MCF 10A (cell line): ENCODE results near the gene PDCD7. TPM values are rescaled to one million over a fixed set of nuclear protein-coding genes. Genes with fewer than 3 reads are reported as not detected.
"Not testable (repeated sequence)": the region's sequence is repeated elsewhere in the genome, so short reads cannot be mapped to it uniquely, and the experiment has no call there.

Experiments
- BruUV-seq: library from RNA; stranded (reverse); fragments of 400-500 nt; replicated peaks from 2 replicates; lab custom pipeline; 2021; lab: Mats Ljungman, UMichigan
- CTCF ChIA-PET: fragments of 300-600 bp; sonication (Branson Sonifier 250); formaldehyde crosslinking; extraction: SDS; loops from one replicate; lab custom pipeline; 2021; ENCODE audit warnings: antibody characterized with exemption, inconsistent platforms; lab: Yijun Ruan, JAX
- POLR2A ChIA-PET: fragments of 300-600, 350-650 bp; sonication (Branson Sonifier 250); formaldehyde crosslinking; extraction: SDS; loops from one replicate; lab custom pipeline; 2020; ENCODE audit warnings: antibody characterized with exemption, inconsistent platforms; lab: Yijun Ruan, JAX
- DNase-seq: peaks from one replicate; pipeline ENCODE4 v3.0.0-alpha.2; 2018; ENCODE audit not compliant: unreplicated experiment
- H3K27ac Mint-ChIP-seq: one replicate; pipeline ENCODE4 v1.8.0; 2022; ENCODE audit warnings: mild to moderate bottlenecking, low read depth, mixed read lengths; ENCODE audit not compliant: unreplicated experiment
- H3K27me3 Mint-ChIP-seq: one replicate; pipeline ENCODE4 v1.8.0; 2022; ENCODE audit warnings: mixed read lengths; ENCODE audit not compliant: insufficient read depth, unreplicated experiment
- H3K36me3 Mint-ChIP-seq: one replicate; pipeline ENCODE4 v1.8.0; 2022; ENCODE audit warnings: mild to moderate bottlenecking, moderate library complexity, mixed read lengths; ENCODE audit not compliant: insufficient read depth, unreplicated experiment
- H3K4me1 Mint-ChIP-seq: one replicate; pipeline ENCODE4 v1.8.0; 2022; ENCODE audit warnings: mixed read lengths; ENCODE audit not compliant: insufficient read depth, unreplicated experiment
- H3K4me3 Mint-ChIP-seq: one replicate; pipeline ENCODE4 v1.8.0; 2022; ENCODE audit warnings: mild to moderate bottlenecking, moderate library complexity, mixed read lengths; ENCODE audit not compliant: unreplicated experiment
- H3K9me3 Mint-ChIP-seq: one replicate; pipeline ENCODE4 v1.8.0; 2022; ENCODE audit warnings: mixed read lengths; ENCODE audit not compliant: unreplicated experiment
- intact Hi-C: fragments of 100-400 bp; cut with micrococcal nuclease; formaldehyde crosslinking; loops from 2 replicates; pipeline ENCODE4 v1.14.1; 2022
- total RNA-seq: library from RNA; stranded (reverse); gene quantifications from 2 replicates; pipeline ENCODE4 v1.2.3, GENCODE V29; 2022
- TF ChIP-seq, protein P1 (sequence below): fragments of 200-600 bp; IDR thresholded peaks from one replicate; pipeline ENCODE4 v1.8.0; 2022; ENCODE audit warnings: antibody characterized with exemption, mild to moderate bottlenecking; ENCODE audit not compliant: unreplicated experiment

The PDCD7 gene
- total RNA-seq, 1 experiment from 2014 or later, result 26.3 TPM

DNA sequence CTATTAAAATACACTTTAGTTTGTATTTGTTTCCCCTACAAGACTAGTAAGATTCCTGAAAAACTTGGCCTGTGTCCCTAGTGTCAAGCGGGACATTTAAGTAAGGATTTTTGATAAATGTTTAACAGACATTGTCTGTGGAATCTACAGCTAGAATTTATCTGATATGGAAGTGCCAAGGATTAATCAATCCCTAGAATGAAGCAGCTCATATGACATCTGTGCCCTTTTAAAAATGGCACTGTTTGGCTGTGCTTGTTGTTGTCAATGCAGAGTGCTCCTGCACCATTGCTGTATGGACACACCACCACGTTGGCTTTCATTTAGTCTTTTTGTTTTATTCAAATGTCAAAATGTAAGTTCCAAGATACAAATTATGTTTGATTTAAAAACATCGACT, 14.3 kb upstream of the PDCD7 start:
- intact Hi-C loops, result no loop called here
- TF ChIP-seq, protein P1, sequence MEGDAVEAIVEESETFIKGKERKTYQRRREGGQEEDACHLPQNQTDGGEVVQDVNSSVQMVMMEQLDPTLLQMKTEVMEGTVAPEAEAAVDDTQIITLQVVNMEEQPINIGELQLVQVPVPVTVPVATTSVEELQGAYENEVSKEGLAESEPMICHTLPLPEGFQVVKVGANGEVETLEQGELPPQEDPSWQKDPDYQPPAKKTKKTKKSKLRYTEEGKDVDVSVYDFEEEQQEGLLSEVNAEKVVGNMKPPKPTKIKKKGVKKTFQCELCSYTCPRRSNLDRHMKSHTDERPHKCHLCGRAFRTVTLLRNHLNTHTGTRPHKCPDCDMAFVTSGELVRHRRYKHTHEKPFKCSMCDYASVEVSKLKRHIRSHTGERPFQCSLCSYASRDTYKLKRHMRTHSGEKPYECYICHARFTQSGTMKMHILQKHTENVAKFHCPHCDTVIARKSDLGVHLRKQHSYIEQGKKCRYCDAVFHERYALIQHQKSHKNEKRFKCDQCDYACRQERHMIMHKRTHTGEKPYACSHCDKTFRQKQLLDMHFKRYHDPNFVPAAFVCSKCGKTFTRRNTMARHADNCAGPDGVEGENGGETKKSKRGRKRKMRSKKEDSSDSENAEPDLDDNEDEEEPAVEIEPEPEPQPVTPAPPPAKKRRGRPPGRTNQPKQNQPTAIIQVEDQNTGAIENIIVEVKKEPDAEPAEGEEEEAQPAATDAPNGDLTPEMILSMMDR, result no peak
- ChIA-PET CTCF (interaction anchor here (1.2 kb wide), 1 partner anchor 14 kb away, joined by 3 read pairs; the partner anchor contains the start of gene PDCD7), POLR2A (interaction anchor here (0.9 to 1.3 kb wide), 3 partner anchors 14 to 38 kb away, joined by 3 to 4 read pairs (median 3); partner anchors contain the start of genes CLPX and PDCD7)
- Mint-ChIP-seq H3K27me3 (no peaks in the 10 kb centered on the region), H3K4me1 (no peaks in the 10 kb centered on the region), H3K36me3 (peaks cover 61% of the 10 kb centered on the region), H3K27ac (no peak overlapping the region), H3K4me3 (no peak overlapping the region), H3K9me3 (no peaks in the 10 kb centered on the region)
- BruUV-seq, result no TSS peak
- no peak for DNase-seq

DNA sequence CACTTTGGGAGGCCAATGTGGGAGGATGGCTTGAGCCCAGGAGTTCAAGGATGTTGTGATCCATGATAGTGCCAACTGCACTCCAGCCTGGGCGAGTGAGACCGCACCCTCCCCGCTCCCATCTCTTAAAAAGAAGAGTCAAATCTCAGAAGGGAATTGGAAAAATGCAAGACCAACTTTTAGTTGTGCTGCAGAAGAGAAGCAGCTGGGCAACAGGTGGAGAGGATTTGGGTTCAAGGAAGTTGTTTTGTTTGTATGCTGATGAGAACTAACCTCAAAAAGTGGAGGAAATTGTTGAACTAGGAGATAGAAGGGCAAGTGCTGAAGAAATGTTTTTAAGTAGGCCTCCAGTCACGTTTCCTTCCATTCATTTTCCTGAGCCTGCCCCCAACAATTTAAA, 12.8 kb upstream of the PDCD7 start:
- no peak overlapping the region for H3K4me3 Mint-ChIP-seq
- H3K4me1 Mint-ChIP-seq, result no peaks in the 10 kb centered on the region
- intact Hi-C loops, result no loop called here
- no TSS peak for BruUV-seq
- TF ChIP-seq, protein P1, result no peak
- no peak for DNase-seq
- H3K36me3 Mint-ChIP-seq, result peaks cover 46% of the 10 kb centered on the region
- H3K9me3 Mint-ChIP-seq, result no peaks in the 10 kb centered on the region
- no peak overlapping the region for H3K27ac Mint-ChIP-seq
- H3K27me3 Mint-ChIP-seq, result no peaks in the 10 kb centered on the region
- ChIA-PET POLR2A (interaction anchor here (0.6 to 1.3 kb wide), 2 partner anchors 39 to 123 kb away, joined by 3 read pairs; partner anchors contain the start of gene CLPX), CTCF (no interaction called here)

DNA sequence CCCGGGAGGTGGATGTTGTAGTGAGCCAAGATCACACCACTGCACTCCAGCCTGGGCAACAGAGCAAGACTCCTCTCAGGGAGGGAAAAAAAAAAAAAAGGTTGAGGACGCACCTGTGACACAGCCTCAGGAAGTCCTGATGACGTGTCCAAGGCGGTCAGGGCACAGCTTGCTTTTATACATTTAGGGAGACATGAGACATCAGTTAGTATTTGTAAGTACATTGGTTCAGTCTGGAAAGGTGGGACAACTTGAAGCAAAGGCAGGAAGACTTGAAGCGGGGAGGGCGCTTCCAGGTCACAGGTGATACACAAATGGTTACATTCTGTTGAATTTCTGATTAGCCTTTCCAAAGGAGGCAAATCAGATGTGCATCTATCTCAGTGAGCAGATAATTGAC, 5.0 kb upstream of the PDCD7 start:
- H3K4me1 Mint-ChIP-seq, BruUV-seq, H3K4me3 Mint-ChIP-seq, H3K36me3 Mint-ChIP-seq, H3K27me3 Mint-ChIP-seq, DNase-seq, POLR2A ChIA-PET, H3K9me3 Mint-ChIP-seq, CTCF ChIA-PET, intact Hi-C loops, H3K27ac Mint-ChIP-seq: not testable (repeated sequence)

DNA sequence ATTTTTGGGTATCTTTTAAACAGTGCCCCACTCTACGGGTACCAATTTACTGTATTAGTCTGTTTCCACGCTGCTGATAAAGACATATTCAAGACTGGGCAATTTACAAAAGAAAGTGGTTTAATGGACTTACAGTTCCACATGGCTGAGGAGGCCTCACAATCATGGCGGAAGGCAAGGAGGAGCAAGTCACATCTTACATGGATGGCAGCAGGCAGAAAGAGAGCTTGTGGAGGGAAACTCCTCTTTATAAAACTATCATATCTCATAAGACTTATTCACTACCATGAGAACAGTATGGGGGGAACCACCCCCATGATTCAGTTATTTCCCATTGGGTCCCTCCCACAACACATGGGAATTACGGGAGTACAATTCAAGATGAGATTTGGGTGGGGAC, 4.3 kb upstream of the PDCD7 start:
- intact Hi-C loops, H3K27ac Mint-ChIP-seq, H3K4me3 Mint-ChIP-seq, POLR2A ChIA-PET, H3K4me1 Mint-ChIP-seq, DNase-seq, CTCF ChIA-PET, BruUV-seq, H3K36me3 Mint-ChIP-seq, H3K9me3 Mint-ChIP-seq, H3K27me3 Mint-ChIP-seq: not testable (repeated sequence)

DNA sequence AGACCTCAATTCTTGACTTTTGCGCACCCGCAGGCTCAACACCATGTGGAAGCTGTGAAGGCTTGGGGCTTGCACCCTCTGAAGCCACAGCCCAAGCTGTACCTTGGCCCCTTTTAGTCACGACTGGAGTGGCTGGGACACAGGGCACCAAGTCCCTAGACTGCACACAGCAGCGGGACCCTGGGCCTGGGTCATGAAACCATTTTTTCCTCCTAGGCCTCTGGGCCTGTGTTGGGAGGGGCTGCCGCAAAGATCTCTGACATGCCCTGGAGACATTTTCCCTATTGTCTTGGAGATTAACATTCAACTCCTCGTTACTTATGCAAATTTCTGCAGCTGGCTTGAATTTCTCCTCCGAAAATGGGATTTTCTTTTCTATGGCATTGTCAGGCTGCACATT, 3.5 kb upstream of the PDCD7 start:
- H3K36me3 Mint-ChIP-seq, intact Hi-C loops, DNase-seq, BruUV-seq, H3K27ac Mint-ChIP-seq, CTCF ChIA-PET, H3K4me3 Mint-ChIP-seq, H3K4me1 Mint-ChIP-seq, H3K9me3 Mint-ChIP-seq, POLR2A ChIA-PET, H3K27me3 Mint-ChIP-seq: not testable (repeated sequence)
